ENCODE data around the gene PLCB1.

PLCB1 gene

DNA sequence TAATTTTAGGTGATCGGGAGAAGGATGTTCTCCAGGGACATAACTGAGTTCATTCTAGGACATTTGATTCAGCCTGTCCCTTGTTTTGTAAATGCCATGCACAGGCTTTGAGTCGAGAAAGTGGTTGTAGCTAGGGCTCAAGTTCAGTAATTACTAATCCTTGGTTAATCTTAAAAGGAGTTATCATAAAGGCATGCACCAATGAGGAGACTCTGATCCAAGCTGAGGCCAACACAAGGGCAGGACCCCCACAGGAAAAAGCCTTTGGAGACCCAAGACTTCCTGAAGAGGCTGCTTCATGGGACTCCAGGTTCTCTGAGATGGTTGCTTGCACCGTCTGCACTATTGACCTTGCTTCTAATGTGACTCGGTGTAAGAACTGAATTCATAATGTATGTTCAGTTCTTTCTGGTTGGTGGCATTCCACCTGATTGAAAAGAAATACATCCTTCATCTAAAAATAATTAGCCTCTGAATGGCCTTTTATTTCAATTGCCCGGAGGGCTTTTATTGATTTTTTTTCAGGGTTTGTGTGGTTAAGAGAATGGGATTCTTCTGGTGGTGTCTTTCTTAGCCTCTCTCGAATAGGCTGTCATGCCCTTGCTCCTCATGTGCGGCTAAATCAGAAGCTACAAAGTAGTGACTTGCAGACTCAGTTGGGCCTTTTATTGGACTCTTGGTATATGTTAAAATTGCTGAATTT lies 735.1 kb downstream of the PLCB1 start:
- H3K4me2 ChIP-seq: no peak overlapping the region
- H3K4me3 ChIP-seq (IDR thresholded peaks at IDR 0.05; ENCODE audit: insufficient read depth, low read depth, low read length): no peak overlapping the region
- no peak overlapping the region for H3K27ac ChIP-seq
- no peak overlapping the region for H2AFZ ChIP-seq (ENCODE audit: low read depth)
- no peaks in the 10 kb centered on the region for H3K4me1 ChIP-seq (ENCODE audit: low read depth, poor library complexity, severe bottlenecking)
- H3K9ac ChIP-seq: no peak overlapping the region
- H4K20me1 ChIP-seq (ENCODE audit: insufficient read depth): no peaks in the 10 kb centered on the region
- H3K27me3 ChIP-seq (ENCODE audit: insufficient read depth, low read depth): no peaks in the 10 kb centered on the region
- H3K36me3 ChIP-seq (ENCODE audit: insufficient read depth): no peaks in the 10 kb centered on the region
- no peaks in the 10 kb centered on the region for H3K79me2 ChIP-seq (ENCODE audit: insufficient read depth, low read depth)
- TF ChIP-seq, protein P1, sequence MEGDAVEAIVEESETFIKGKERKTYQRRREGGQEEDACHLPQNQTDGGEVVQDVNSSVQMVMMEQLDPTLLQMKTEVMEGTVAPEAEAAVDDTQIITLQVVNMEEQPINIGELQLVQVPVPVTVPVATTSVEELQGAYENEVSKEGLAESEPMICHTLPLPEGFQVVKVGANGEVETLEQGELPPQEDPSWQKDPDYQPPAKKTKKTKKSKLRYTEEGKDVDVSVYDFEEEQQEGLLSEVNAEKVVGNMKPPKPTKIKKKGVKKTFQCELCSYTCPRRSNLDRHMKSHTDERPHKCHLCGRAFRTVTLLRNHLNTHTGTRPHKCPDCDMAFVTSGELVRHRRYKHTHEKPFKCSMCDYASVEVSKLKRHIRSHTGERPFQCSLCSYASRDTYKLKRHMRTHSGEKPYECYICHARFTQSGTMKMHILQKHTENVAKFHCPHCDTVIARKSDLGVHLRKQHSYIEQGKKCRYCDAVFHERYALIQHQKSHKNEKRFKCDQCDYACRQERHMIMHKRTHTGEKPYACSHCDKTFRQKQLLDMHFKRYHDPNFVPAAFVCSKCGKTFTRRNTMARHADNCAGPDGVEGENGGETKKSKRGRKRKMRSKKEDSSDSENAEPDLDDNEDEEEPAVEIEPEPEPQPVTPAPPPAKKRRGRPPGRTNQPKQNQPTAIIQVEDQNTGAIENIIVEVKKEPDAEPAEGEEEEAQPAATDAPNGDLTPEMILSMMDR (conservative IDR thresholded peaks at IDR 0.05; ENCODE audit: low read depth, low read length): no peak

DNA sequence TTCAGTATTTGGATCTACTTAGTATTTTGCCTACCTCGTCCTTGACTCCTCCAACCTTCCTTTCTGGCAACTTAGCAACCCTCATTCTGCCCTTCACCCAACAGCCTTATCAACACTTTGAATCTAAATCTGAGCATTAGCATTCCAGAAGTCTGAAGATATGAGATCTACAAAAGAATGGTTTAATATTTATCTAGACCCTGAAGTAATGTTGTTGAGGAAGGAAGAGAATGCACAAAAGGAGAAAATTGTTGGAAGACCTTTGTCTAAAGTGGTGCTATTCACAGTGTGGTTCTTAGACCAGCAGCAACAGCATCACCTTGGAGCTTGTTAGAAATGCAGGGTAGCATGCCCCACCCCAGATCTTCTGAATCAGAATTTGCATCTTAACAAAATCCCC lies 738.6 kb downstream of the PLCB1 start:
- H3K27ac ChIP-seq: no peak overlapping the region
- H4K20me1 ChIP-seq (ENCODE audit: insufficient read depth): no peaks in the 10 kb centered on the region
- no peak overlapping the region for H3K4me3 ChIP-seq (IDR thresholded peaks at IDR 0.05; ENCODE audit: insufficient read depth, low read depth, low read length)
- no peak overlapping the region for H2AFZ ChIP-seq (ENCODE audit: low read depth)
- TF ChIP-seq, protein P1 (conservative IDR thresholded peaks at IDR 0.05; ENCODE audit: low read depth, low read length): no peak
- H3K36me3 ChIP-seq (ENCODE audit: insufficient read depth): no peaks in the 10 kb centered on the region
- no peaks in the 10 kb centered on the region for H3K4me1 ChIP-seq (ENCODE audit: low read depth, poor library complexity, severe bottlenecking)
- H3K9ac ChIP-seq: no peak overlapping the region
- no peak overlapping the region for H3K4me2 ChIP-seq
- H3K79me2 ChIP-seq (ENCODE audit: insufficient read depth, low read depth): no peaks in the 10 kb centered on the region
- H3K27me3 ChIP-seq (ENCODE audit: insufficient read depth, low read depth): no peaks in the 10 kb centered on the region

DNA sequence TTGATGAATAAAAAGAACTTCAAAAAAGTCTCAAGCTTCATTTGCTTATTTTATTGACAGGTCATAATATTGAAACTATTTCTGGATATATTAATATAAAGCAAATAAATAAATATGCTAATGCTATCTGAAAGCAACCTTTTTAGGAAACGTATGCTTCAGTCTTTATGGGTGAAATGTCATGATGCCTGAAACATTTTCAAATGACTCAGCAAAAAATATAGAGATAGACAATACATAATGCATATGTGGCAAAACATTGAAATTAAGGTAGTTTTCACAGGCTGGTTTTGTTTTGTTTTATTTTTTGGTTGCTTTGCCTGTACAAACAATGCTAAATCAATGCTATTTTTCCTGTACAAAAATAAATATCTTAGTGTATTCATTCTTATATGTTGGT lies 742.4 kb downstream of the PLCB1 start:
- TF ChIP-seq, protein P1 (conservative IDR thresholded peaks at IDR 0.05; ENCODE audit: low read depth, low read length): no peak
- no peaks in the 10 kb centered on the region for H4K20me1 ChIP-seq (ENCODE audit: insufficient read depth)
- H3K79me2 ChIP-seq (ENCODE audit: insufficient read depth, low read depth): no peaks in the 10 kb centered on the region

DNA sequence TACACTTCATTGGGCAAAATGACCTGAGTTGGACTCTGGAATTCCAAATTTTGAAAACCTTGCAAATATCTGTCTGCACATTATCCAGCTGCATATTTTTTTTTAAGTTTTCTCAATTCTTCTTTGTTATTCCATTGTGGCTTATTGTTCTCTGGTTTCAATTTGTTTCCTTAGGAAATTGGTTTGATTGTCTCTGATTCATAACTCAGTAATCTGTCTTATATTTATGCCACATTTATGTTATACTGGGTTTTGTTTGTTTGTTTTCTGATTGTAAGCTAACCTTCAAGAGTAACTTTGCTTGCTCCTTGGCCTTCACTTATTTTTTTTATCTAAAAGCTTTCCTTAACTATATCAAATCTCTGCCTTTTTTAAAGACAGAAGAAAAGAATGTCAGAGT lies 743.5 kb downstream of the PLCB1 start:
- no peaks in the 10 kb centered on the region for H3K4me1 ChIP-seq (ENCODE audit: low read depth, poor library complexity, severe bottlenecking)
- H3K27ac ChIP-seq: no peak overlapping the region
- no peaks in the 10 kb centered on the region for H3K79me2 ChIP-seq (ENCODE audit: insufficient read depth, low read depth)
- TF ChIP-seq, protein P1 (conservative IDR thresholded peaks at IDR 0.05; ENCODE audit: low read depth, low read length): no peak
- no peak overlapping the region for H3K4me3 ChIP-seq (IDR thresholded peaks at IDR 0.05; ENCODE audit: insufficient read depth, low read depth, low read length)
- H3K36me3 ChIP-seq (ENCODE audit: insufficient read depth): no peaks in the 10 kb centered on the region
- no peaks in the 10 kb centered on the region for H3K27me3 ChIP-seq (ENCODE audit: insufficient read depth, low read depth)
- no peak overlapping the region for H3K4me2 ChIP-seq
- no peak overlapping the region for H2AFZ ChIP-seq (ENCODE audit: low read depth)
- H3K9ac ChIP-seq: no peak overlapping the region
- H4K20me1 ChIP-seq (ENCODE audit: insufficient read depth): no peaks in the 10 kb centered on the region

More for the DNA sequence above, 742.4 kb downstream of the PLCB1 start:
- no peaks in the 10 kb centered on the region for H3K27me3 ChIP-seq (ENCODE audit: insufficient read depth, low read depth)
- no peaks in the 10 kb centered on the region for H3K36me3 ChIP-seq (ENCODE audit: insufficient read depth)
- no peaks in the 10 kb centered on the region for H3K4me1 ChIP-seq (ENCODE audit: low read depth, poor library complexity, severe bottlenecking)
- H2AFZ ChIP-seq (ENCODE audit: low read depth): no peak overlapping the region
- no peak overlapping the region for H3K4me2 ChIP-seq
- no peak overlapping the region for H3K9ac ChIP-seq
- H3K27ac ChIP-seq: no peak overlapping the region
- H3K4me3 ChIP-seq (IDR thresholded peaks at IDR 0.05; ENCODE audit: insufficient read depth, low read depth, low read length): no peak overlapping the region

Data from KMS-11 (cell line).